Activated naive CD4-positive, alpha-beta T cell treated with anti-CD3 and anti-CD28 coated beads for 36 hours (primary cell): ENCODE measurements around the gene MAGI2. TPM values are rescaled to one million over a fixed set of nuclear protein-coding genes. Genes with fewer than 3 reads are reported as not detected.

ENCODE experiments used
- CTCF ChIA-PET: fragments of 350-600 bp; sonication (Branson Sonifier 250); formaldehyde crosslinking; loops from one replicate; lab custom pipeline; 2021; ENCODE audit warnings: antibody characterized with exemption; lab: Charles Lee
- DNase-seq: peaks from one replicate; pipeline ENCODE4 v3.0.0-alpha.2; 2020
- H3K27ac Mint-ChIP-seq: one replicate; pipeline ENCODE4 v1.8.0; 2021; ENCODE audit warnings: mild to moderate bottlenecking, mixed read lengths
- H3K27me3 Mint-ChIP-seq: one replicate; pipeline ENCODE4 v1.8.0; 2021; ENCODE audit warnings: low read depth, mixed read lengths
- H3K36me3 Mint-ChIP-seq: one replicate; pipeline ENCODE4 v1.8.0; 2021; ENCODE audit warnings: low read depth, mixed read lengths
- H3K4me1 Mint-ChIP-seq: one replicate; pipeline ENCODE4 v1.8.0; 2021; ENCODE audit warnings: low read depth, mixed read lengths
- H3K4me3 Mint-ChIP-seq: one replicate; pipeline ENCODE4 v1.8.0; 2021; ENCODE audit warnings: mild to moderate bottlenecking, moderate library complexity, mixed read lengths
- H3K9me3 Mint-ChIP-seq: one replicate; pipeline ENCODE4 v1.8.0; 2021; ENCODE audit warnings: mixed read lengths
- intact Hi-C: fragments of 100-400 bp; cut with micrococcal nuclease; formaldehyde crosslinking; loops from one replicate; pipeline ENCODE4 v1.15.1; 2023
- total RNA-seq, 2 experiments: library from RNA; stranded (reverse); gene quantifications; one replicate each; pipeline ENCODE4 v1.2.3, GENCODE V29; 2021

Gene MAGI2
- total RNA-seq, 2 experiments from 2014 or later, result 0.07 to 0.19 TPM

GRCh38 chr7:78967046-78967445 lies 486.4 kb downstream of the MAGI2 start:
- Mint-ChIP-seq H3K9me3 (peaks cover 2% of the 10 kb centered on the region), H3K27me3 (no peaks in the 10 kb centered on the region), H3K36me3 (no peaks in the 10 kb centered on the region), H3K4me3 (no peak overlapping the region), H3K4me1 (no peaks in the 10 kb centered on the region), H3K27ac (no peak overlapping the region)
- no peak for DNase-seq
- intact Hi-C loops, result no loop called here
- CTCF ChIA-PET, result no interaction called here

GRCh38 chr7:78959477-78959876 lies 494.0 kb downstream of the MAGI2 start:
- H3K27me3 Mint-ChIP-seq, result no peaks in the 10 kb centered on the region

GRCh38 chr7:78955329-78955728 lies 498.1 kb downstream of the MAGI2 start:
- no peak overlapping the region for H3K4me3 Mint-ChIP-seq
- intact Hi-C loops, result no loop called here
- no peaks in the 10 kb centered on the region for H3K4me1 Mint-ChIP-seq
- H3K27me3 Mint-ChIP-seq, result no peaks in the 10 kb centered on the region
- H3K27ac Mint-ChIP-seq, result no peak overlapping the region
- peaks cover 6% of the 10 kb centered on the region for H3K9me3 Mint-ChIP-seq
- H3K36me3 Mint-ChIP-seq, result no peaks in the 10 kb centered on the region
- no peak for DNase-seq
- CTCF ChIA-PET, result no interaction called here

More at GRCh38 chr7:78959477-78959876, 494.0 kb downstream of the MAGI2 start:
- Mint-ChIP-seq H3K4me3 (no peak overlapping the region), H3K36me3 (no peaks in the 10 kb centered on the region), H3K27ac (no peak overlapping the region), H3K9me3 (no peaks in the 10 kb centered on the region), H3K4me1 (no peaks in the 10 kb centered on the region)
- intact Hi-C loops, result no loop called here
- CTCF ChIA-PET, result no interaction called here
- DNase-seq, result no peak

- Mint-ChIP-seq H3K4me1 (no peaks in the 10 kb centered on the region), H3K36me3 (no peaks in the 10 kb centered on the region), H3K27me3 (no peaks in the 10 kb centered on the region), H3K4me3 (no peak overlapping the region), H3K9me3 (peaks cover 6% of the 10 kb centered on the region), H3K27ac (no peak overlapping the region)
- no peak for DNase-seq
- CTCF ChIA-PET, result no interaction called here
- intact Hi-C loops, result no loop called here
Measured at GRCh38 chr7:78953726-78954363, 499.6 kb downstream of the MAGI2 start.

- intact Hi-C loops, result no loop called here
- H3K27ac Mint-ChIP-seq, result no peak overlapping the region
- H3K36me3 Mint-ChIP-seq, result no peaks in the 10 kb centered on the region
- CTCF ChIA-PET, result no interaction called here
- no peaks in the 10 kb centered on the region for H3K27me3 Mint-ChIP-seq
- no peaks in the 10 kb centered on the region for H3K4me1 Mint-ChIP-seq
- no peak overlapping the region for H3K4me3 Mint-ChIP-seq
- peaks cover 6% of the 10 kb centered on the region for H3K9me3 Mint-ChIP-seq
- DNase-seq, result no peak
Measured at GRCh38 chr7:78953090-78953489, 500.4 kb downstream of the MAGI2 start.

- Mint-ChIP-seq H3K4me3 (no peak overlapping the region), H3K36me3 (no peaks in the 10 kb centered on the region), H3K4me1 (no peaks in the 10 kb centered on the region), H3K27me3 (no peaks in the 10 kb centered on the region), H3K27ac (no peak overlapping the region), H3K9me3 (no peaks in the 10 kb centered on the region)
- no peak for DNase-seq
- CTCF ChIA-PET, result no interaction called here
- intact Hi-C loops, result no loop called here
Measured at GRCh38 chr7:78939669-78940068, 513.8 kb downstream of the MAGI2 start.

- CTCF ChIA-PET, result no interaction called here
- no peaks in the 10 kb centered on the region for H3K36me3 Mint-ChIP-seq
- no peak overlapping the region for H3K27ac Mint-ChIP-seq
- peaks cover 3% of the 10 kb centered on the region for H3K9me3 Mint-ChIP-seq
- no peak overlapping the region for H3K4me3 Mint-ChIP-seq
- H3K27me3 Mint-ChIP-seq, result no peaks in the 10 kb centered on the region
- intact Hi-C loops, result no loop called here
- H3K4me1 Mint-ChIP-seq, result no peaks in the 10 kb centered on the region
- DNase-seq, result no peak
Measured at GRCh38 chr7:78924581-78924980, 528.9 kb downstream of the MAGI2 start.

GRCh38 chr7:78912781-78913180 lies 540.7 kb downstream of the MAGI2 start:
- no peak overlapping the region for H3K27ac Mint-ChIP-seq
- intact Hi-C loops, result no loop called here
- no peak overlapping the region for H3K4me3 Mint-ChIP-seq
- CTCF ChIA-PET, result no interaction called here
- no peaks in the 10 kb centered on the region for H3K4me1 Mint-ChIP-seq
- no peaks in the 10 kb centered on the region for H3K27me3 Mint-ChIP-seq
- H3K9me3 Mint-ChIP-seq, result peaks cover 4% of the 10 kb centered on the region
- no peaks in the 10 kb centered on the region for H3K36me3 Mint-ChIP-seq
- no peak for DNase-seq

GRCh38 chr7:78906735-78907134 lies 546.7 kb downstream of the MAGI2 start:
- H3K36me3 Mint-ChIP-seq, result no peaks in the 10 kb centered on the region
- no peak for DNase-seq

GRCh38 chr7:78905436-78905835 lies 548.0 kb downstream of the MAGI2 start:
- CTCF ChIA-PET, result no interaction called here
- Mint-ChIP-seq H3K9me3 (peaks cover 4% of the 10 kb centered on the region), H3K36me3 (no peaks in the 10 kb centered on the region), H3K27ac (no peak overlapping the region), H3K4me1 (no peaks in the 10 kb centered on the region), H3K4me3 (no peak overlapping the region), H3K27me3 (no peaks in the 10 kb centered on the region)
- intact Hi-C loops, result no loop called here
- no peak for DNase-seq

More at GRCh38 chr7:78906735-78907134, 546.7 kb downstream of the MAGI2 start:
- Mint-ChIP-seq H3K4me3 (no peak overlapping the region), H3K4me1 (no peaks in the 10 kb centered on the region), H3K27me3 (no peaks in the 10 kb centered on the region), H3K27ac (no peak overlapping the region), H3K9me3 (peaks cover 4% of the 10 kb centered on the region)
- CTCF ChIA-PET, result no interaction called here
- intact Hi-C loops, result no loop called here

- Mint-ChIP-seq H3K4me3 (no peak overlapping the region), H3K36me3 (no peaks in the 10 kb centered on the region), H3K27ac (no peak overlapping the region), H3K27me3 (no peaks in the 10 kb centered on the region), H3K9me3 (peaks cover 8% of the 10 kb centered on the region), H3K4me1 (no peaks in the 10 kb centered on the region)
- CTCF ChIA-PET, result no interaction called here
- no peak for DNase-seq
- intact Hi-C loops, result no loop called here
Measured at GRCh38 chr7:78904983-78905382, 548.5 kb downstream of the MAGI2 start.

GRCh38 chr7:78901566-78901965 lies 551.9 kb downstream of the MAGI2 start:
- CTCF ChIA-PET, result no interaction called here
- Mint-ChIP-seq H3K27me3 (no peaks in the 10 kb centered on the region), H3K4me3 (no peak overlapping the region), H3K36me3 (no peaks in the 10 kb centered on the region), H3K9me3 (peaks cover 9% of the 10 kb centered on the region), H3K4me1 (no peaks in the 10 kb centered on the region), H3K27ac (no peak overlapping the region)
- intact Hi-C loops, result no loop called here
- no peak for DNase-seq

- CTCF ChIA-PET, result no interaction called here
- intact Hi-C loops, result no loop called here
- H3K4me3 Mint-ChIP-seq, result no peak overlapping the region
- H3K9me3 Mint-ChIP-seq, result peaks cover 9% of the 10 kb centered on the region
- H3K4me1 Mint-ChIP-seq, result no peaks in the 10 kb centered on the region
- H3K27me3 Mint-ChIP-seq, result no peaks in the 10 kb centered on the region
- DNase-seq, result no peak
- no peak overlapping the region for H3K27ac Mint-ChIP-seq
- H3K36me3 Mint-ChIP-seq, result no peaks in the 10 kb centered on the region
Measured at GRCh38 chr7:78900806-78901205, 552.7 kb downstream of the MAGI2 start.
